SKM-1 (cell line): ENCODE results near the gene CDC45.

Source experiments
- DNase-seq: peaks from one replicate; lab custom pipeline; 2025; ENCODE audit not compliant: unreplicated experiment; lab: John Stamatoyannopoulos, UW

The CDC45 gene

DNA sequence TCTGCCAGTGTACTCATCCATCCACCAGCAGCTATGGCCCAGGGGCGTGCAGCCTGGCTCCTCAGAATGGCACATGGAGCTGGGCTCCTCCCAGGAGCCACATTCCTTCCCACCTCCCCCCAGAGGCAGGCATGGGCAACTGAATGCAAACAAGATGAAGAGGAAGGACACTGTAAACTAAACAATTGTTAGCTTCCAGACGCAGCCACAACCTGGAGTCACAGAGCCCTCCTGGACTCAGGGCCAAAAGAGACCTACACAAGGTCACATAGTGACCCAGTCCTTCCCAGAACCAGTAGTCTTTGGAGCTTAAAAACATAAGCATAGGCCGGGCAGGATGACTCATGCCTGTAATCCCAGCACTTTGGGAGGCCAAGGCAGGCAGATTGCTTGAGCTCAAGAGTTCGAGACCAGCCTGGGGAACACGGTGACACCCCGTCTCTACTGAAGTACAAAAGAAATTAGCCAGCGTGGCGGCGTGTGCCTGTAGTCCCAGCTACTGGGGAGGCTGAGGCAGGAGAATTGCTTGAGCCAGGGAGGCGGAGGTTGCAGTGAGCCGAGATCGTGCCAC lies 75.2 kb downstream of the CDC45 start:
- no peak for DNase-seq

DNA sequence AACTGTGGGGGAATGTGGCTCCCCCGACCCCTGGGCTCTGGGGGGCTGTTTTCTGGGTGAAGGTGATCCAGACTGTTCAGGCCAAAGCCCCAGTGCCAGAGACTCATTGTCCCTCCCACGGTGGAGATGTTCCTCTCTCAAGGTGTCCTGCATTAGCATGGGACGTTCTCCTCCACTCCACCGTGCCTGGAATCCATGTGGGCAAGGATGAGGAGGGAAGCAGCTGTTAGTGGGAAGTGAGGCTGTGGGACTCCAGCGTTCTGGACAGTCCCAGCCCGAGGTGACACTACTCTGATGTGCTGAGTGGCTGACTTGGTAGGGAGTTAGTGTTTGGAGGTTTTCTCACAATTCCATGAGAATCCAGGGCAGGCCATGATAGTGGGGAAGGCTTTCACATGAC lies 75.9 kb downstream of the CDC45 start:
- DNase-seq = no peak

DNA sequence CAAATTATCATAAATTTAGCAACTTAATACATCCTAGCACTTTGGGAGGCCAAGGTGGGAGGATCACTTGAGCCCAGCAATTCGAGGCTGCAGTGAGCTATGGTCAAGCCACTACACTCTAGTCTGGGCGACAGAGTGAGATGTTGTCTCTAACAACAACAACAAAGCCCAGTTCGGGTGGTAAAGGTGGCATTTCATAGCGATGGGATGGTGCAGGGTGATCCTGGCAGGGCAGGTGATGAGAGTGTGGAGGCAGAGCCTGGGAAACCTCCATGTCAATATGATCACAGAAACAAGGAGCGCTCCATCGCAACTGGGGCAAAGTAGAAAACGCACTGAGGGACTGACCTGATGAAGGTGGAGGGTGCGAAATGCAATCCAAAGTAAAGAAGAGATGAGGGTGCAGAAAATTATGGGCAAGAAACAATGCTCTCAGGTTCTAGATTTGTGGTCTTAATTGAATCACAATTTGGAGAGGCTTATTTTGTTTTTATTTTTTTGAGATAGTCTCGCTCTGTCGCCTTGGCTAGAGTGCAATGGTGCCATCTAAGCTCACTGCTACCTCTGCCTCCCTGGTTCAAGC lies 77.3 kb downstream of the CDC45 start:
- no peak for DNase-seq

DNA sequence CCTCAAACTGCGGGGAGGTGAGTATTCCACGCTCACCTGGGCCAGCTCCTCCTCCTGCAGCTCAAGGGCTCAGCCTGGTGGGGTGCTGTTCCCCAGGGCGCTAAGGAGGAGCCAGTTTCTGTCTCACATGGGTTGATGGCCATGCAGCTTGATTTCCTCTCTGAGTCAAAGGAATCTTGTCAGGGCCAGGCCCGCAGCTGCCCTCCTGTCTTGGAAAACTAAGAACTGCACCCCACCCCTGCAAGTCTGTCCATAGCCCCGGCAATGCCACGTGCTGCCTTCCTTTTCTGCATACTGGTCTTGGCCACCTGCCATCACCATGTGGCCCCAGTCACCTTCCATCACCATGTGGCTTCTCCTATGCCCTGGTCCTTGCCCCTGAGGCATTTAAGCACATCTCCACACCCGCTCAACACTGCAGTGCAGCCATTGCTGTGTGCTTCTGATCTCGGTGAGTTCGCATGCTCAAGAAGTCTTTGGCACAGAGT lies 79.6 kb downstream of the CDC45 start:
- no peak for DNase-seq

DNA sequence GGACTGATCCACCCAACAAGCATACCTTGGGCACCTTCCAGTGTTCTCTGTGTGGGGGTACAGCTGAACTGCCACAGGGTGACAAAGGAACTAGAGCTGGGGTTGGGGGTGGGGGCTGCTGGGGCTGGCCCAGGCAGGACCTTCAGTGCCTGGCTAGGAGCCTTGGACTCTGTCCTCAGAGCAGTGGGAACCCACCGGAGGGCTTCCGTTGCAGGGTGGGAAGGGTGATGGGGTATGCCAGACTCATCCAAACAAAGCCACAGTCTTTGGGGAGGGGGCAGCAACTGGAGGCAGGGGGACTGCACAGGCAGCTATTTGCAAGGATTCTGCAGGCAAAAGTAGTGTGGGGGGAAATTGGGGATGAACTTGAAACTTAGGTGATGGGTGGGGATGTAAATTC lies 80.2 kb downstream of the CDC45 start:
- DNase-seq = no peak

DNA sequence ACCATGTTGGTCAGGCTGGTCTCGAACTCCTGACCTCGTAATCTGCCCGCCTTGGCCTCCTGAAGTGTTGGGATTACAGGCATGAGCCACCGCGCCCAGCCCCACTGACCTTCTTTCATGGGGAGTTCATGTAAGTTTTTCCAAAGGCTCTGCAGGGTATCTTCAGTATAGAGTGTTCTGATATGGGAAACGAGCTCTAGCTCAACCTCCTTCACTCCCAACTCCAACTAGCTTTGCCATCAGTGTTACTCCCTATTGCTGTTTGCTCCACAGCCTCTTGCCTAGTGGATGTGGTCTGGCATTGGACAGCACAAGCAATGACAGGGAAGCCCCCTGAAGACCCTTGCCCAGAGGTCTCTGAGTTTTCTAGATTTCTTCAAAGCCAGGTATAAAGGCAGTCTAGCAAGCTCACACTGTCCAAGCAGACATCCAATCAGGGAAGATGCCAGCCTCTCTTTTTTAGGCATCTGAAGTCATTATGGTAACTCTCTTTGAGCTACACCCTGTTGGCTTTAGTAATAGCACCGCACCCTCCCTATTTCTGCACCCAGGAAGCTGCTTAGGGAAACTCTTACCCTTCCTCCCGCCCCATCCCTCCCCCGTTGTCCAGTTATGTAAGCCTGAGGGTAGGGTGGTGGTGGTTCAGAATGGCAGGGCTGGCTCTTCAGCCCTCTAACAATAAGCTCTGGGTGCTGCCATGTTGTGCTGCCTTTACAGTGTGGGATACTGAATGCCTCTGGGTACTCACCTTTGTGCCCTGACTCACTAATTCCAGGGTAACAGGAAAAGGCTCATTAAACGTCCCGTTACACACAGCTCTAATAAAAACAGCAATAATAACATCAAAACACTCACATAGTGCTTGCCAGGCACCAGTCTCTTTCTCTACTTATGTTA lies 85.9 kb downstream of the CDC45 start:
- DNase-seq = peak; percentile 70

DNA sequence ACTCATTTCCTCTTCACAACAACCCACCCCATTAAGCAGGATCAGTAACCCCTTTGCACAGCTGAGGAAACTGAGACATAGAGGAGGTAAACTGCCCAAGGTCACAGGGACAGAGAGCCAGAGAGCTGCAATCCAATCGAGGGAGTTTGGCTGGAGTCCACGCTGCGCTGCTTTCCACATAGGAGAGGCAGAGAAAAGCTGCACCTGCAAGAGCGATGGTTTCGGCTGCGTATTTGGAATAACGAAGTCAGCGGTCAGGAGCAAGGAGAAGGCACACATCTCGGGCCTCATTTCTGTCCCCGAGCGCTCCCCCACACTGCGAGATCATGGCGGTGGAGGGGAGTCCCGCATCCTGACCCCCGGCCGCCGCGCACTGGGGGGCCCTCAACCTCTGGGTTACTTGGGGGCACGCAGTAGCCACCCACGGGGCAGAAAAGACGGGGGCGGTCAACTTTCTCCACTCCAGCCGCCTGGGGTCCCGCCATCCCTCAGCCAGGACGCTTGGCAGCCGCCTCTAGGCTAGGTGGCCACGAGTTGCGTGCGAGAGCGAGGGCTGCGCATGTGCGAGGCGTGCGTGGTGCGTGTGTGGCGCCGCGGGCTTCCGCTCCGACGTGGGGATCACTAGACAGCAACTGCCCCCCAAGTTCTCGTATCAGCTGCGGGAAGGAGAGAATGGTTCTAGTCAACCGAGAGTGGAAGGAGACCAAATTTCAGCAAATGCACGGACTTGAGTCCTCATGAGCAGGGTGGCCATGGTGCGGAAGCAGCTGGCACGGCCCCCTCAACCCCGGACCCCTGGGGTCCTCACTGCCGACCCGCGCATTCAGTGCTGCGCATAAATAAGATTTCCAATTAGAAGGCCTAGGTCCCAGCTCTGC lies 86.8 kb downstream of the CDC45 start:
- DNase-seq = no peak

DNA sequence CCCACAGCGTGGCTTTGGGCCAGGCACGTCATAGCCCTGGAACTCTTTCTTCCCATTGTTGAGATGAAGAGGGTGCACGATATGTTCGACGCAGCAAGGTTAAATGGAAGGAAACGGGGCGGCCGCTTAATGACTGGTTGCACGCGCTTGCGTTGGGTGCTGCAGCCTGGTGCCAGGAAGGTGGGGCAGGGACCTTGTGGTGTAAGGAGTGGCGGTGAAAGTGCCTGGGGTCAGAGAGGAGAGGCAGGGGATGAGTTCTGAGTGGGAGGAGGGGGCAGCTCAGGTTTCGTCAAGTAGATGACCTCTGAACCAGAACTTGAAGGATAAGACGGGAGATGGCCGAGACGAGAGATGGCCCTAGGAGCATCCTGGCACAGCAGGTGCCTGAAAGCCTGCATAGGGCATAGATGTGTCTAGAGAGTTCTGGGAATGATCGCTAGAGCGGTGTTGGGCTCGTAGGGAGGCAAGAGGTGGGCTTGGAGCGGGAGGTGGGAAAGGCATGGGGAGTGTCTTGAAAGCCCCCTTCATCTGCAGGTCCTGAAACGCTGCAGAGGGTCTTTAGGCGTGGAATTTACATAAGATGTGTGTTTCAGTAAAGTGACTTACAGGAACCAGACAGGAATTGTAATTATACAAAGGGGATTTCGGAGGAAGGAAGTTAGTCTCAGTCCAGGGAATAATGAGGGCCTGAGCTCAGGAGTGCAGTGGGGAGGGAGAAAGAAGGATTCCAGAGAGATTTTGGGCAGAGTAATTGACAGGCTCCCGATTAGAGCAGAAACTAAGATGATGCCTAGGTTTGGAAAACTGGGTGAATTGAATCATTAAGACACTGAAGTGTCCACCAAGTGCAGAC lies 87.7 kb downstream of the CDC45 start:
- no peak for DNase-seq

DNA sequence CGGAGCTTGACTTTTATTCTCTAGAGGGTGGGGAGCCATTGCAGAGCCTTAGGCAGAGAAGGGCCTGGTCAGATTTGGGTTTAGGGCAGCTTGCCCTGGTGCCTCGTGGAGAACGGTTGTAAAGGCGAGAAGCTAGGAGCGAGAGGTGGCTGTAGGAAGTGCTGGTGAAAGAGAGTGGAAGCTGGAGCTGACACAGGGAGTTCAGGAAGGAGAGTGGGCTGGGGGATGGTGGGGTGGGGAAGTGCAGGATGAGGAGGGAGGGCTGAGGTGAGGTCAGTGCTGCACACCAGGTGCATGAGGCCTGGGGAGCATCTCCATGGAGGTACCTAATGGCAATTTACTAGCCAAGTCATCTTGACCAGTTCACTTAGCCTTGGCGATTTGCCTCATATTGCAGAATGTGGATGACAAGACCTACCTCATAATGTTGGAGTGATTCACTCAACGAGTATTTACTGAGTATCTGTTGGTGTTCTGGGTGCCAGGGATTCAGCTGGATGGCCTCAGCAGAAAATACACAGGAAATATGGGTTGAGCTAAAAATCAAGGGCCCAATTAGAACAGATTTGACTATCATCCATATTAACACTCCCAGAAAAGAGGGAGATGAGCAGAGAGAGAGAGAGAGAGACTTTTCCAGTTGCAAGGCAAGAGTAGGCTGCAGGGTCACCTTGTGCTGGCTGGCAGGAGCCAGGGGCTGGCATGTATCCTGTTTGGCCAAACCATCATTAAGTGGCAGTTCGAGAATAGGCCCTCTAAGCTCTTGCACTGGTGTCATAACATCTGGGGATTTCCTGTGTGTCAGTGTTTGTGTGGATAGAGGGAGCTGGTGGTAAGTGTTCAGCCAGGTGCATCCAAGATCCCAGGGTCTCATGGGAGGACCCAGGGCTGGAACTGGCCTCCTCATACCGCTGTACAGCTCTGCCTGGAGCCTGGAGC lies 88.9 kb downstream of the CDC45 start:
- DNase-seq = no peak

DNA sequence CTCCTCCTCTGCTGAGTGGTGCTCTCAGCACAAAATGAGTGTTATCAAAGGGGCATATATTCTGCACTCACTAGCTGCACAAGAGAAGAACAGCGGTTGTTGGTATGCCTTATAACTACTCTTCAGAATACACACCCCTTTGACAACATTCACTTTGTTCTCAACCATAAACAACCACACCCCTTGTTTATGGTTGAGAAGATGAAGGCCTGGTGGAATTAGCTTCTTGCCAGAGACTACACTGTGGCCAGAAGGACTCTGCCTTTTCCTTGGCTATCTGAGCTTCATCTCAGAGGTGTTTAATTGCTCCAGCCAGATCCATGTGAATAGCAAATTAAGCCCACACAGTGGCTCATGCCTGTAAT lies 89.5 kb downstream of the CDC45 start:
- no peak for DNase-seq

DNA sequence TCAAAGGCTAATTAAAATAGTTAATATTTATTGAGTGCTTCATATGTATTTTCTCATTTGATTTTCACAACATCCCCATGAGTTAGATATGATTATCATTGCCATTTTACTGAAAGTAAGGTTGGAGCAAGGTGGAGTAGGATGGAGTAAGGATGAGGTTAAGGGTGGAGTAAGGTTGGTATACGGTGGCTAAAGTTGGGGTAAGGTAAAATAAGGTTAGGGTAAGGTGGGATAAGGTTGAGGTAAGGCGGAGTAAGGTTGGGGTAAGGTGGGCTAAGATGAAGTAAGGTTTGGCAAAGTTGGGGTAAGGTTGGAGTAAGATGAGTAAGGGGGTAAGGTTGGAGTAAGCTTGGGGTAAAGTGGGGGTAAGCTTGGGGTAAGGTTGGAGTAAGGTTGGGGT lies 90.3 kb downstream of the CDC45 start:
- no peak for DNase-seq
